NCI-H2081 treated with DMSO at 0.1 percent for 48 hours (cell line): Measurements from ENCODE around the gene THRB.

Source experiments
- DNase-seq: peaks from one replicate; lab custom pipeline; 2025; lab: John Stamatoyannopoulos, UW

The THRB gene

GRCh38 chr3:24490151-24490550 lies 4.5 kb downstream of the THRB start:
- no peak for DNase-seq

- no peak for DNase-seq
These were observed 7.1 kb downstream of the THRB start for GRCh38 chr3:24487325-24488262.

- no peak for DNase-seq
These were observed 9.1 kb downstream of the THRB start for GRCh38 chr3:24485511-24485910.

- no peak for DNase-seq
These were observed 10.8 kb downstream of the THRB start for GRCh38 chr3:24483873-24484272.

GRCh38 chr3:24482096-24482705 lies 12.4 kb downstream of the THRB start:
- no peak for DNase-seq

- no peak for DNase-seq
These were observed 13.5 kb downstream of the THRB start for GRCh38 chr3:24481193-24481592.

GRCh38 chr3:24480497-24480896 lies 14.2 kb downstream of the THRB start:
- no peak for DNase-seq

GRCh38 chr3:24479816-24480215 lies 14.8 kb downstream of the THRB start:
- no peak for DNase-seq

GRCh38 chr3:24476871-24477656 lies 17.6 kb downstream of the THRB start:
- no peak for DNase-seq

GRCh38 chr3:24475925-24476324 lies 18.7 kb downstream of the THRB start:
- no peak for DNase-seq

GRCh38 chr3:24474862-24475261 lies 19.8 kb downstream of the THRB start:
- DNase-seq, result no peak

- DNase-seq, result no peak
These were observed 22.3 kb downstream of the THRB start for GRCh38 chr3:24472358-24472757.

GRCh38 chr3:24471486-24471885 lies 23.2 kb downstream of the THRB start:
- DNase-seq, result no peak

- no peak for DNase-seq
These were observed 24.4 kb downstream of the THRB start for GRCh38 chr3:24470277-24470676.

- DNase-seq, result no peak
These were observed 30.3 kb downstream of the THRB start for GRCh38 chr3:24464389-24464788.

- DNase-seq, result no peak
These were observed 31.9 kb downstream of the THRB start for GRCh38 chr3:24462737-24463136.

GRCh38 chr3:24460974-24461373 lies 33.7 kb downstream of the THRB start:
- DNase-seq, result no peak

GRCh38 chr3:24457719-24458118 lies 36.9 kb downstream of the THRB start:
- no peak for DNase-seq

GRCh38 chr3:24454856-24455255 lies 39.8 kb downstream of the THRB start:
- no peak for DNase-seq

GRCh38 chr3:24454393-24454792 lies 40.3 kb downstream of the THRB start:
- DNase-seq, result no peak

- no peak for DNase-seq
These were observed 43.1 kb downstream of the THRB start for GRCh38 chr3:24451461-24452099.
